Vagina (tissue), 2 donors: Measurements from ENCODE around the gene ZNF320.

Experiments used
- POLR2A ChIP-seq, 2 donors: fragments of 450-650 bp; IDR thresholded peaks; one replicate each; pipeline ENCODE4 v1.6.1; 2017; ENCODE audit warnings: antibody characterized with exemption in 2 of 2, mild to moderate bottlenecking in 2 of 2, moderate library complexity in 2 of 2
- POLR2AphosphoS5 ChIP-seq, 2 donors: sonication (generic); formaldehyde crosslinking; IDR thresholded peaks; one replicate each; pipeline ENCODE4 v1.9.0; 2017; ENCODE audit warnings: antibody characterized with exemption in 2 of 2, mild to moderate bottlenecking in 2 of 2, low read depth in 1 of 2; ENCODE audit not compliant: insufficient read depth in 1 of 2
- TF ChIP-seq, protein P1 (sequence below), 3 experiments: fragments of 450-650 bp in 2 of 3; fragments of 200-600 bp in 1 of 3; sonication (generic) in 1 of 3; IDR thresholded peaks; one replicate each; pipeline ENCODE4 v1.5.1; 2017 to 2019; ENCODE audit warnings: antibody characterized with exemption in 3 of 3, mild to moderate bottlenecking in 2 of 3, moderate library complexity in 2 of 3

DNA sequence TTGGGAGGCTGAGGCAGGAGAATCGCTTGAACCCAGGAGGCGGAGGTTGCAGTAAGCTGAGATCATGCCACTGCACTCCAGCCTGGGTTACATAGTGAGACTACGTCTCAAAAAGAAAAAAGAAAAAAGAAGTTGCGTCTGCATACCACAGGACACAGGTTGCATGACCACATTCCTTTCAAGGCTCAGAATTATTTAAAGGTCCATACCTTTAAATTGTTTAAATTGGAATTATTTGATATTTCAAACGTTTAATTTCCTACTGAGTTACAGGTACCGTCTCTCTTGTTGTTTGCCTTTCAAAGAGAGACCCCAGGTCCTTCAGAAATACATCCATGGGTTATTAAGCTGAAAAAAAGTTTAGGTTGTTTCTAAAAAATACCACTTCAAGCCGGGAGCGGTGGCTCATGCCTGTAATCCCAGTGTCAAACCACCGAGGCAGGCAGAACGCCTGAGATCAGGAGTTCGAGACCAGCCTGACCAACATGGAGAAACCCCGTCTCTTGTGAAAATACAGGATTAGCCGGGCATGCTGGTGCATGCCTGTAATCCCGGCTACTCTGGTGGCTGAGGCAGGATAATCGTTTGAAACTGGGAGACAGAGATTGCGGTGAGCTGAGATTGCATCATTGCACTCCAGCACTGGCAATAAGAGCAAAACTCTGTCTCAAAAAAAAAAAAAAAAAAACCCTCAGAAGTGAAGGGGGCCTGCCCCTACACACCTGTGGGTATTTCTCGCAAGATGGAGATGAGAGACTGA lies 46.6 kb upstream of the ZNF320 start:
- TF ChIP-seq POLR2A (IDR thresholded peaks at IDR 0.05) (no peak), POLR2AphosphoS5 (IDR thresholded peaks at IDR 0.05; ENCODE audit: insufficient read depth in 1 of 2, low read depth in 1 of 2) (no peak)
- TF ChIP-seq, protein P1, sequence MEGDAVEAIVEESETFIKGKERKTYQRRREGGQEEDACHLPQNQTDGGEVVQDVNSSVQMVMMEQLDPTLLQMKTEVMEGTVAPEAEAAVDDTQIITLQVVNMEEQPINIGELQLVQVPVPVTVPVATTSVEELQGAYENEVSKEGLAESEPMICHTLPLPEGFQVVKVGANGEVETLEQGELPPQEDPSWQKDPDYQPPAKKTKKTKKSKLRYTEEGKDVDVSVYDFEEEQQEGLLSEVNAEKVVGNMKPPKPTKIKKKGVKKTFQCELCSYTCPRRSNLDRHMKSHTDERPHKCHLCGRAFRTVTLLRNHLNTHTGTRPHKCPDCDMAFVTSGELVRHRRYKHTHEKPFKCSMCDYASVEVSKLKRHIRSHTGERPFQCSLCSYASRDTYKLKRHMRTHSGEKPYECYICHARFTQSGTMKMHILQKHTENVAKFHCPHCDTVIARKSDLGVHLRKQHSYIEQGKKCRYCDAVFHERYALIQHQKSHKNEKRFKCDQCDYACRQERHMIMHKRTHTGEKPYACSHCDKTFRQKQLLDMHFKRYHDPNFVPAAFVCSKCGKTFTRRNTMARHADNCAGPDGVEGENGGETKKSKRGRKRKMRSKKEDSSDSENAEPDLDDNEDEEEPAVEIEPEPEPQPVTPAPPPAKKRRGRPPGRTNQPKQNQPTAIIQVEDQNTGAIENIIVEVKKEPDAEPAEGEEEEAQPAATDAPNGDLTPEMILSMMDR (IDR thresholded peaks at IDR 0.05) = no peak
